Testis (tissue), 2 donors: ENCODE data around the gene BARHL2.

Experiments
- POLR2A ChIP-seq: fragments of 450-650 bp; IDR thresholded peaks from one replicate; pipeline ENCODE4 v1.6.1; 2017; ENCODE audit warnings: antibody characterized with exemption, mild to moderate bottlenecking, moderate library complexity
- TF ChIP-seq, protein P1 (sequence below), 3 experiments: fragments of 450-650 bp in 2 of 3; fragments of 200-600 bp in 1 of 3; sonication (generic) in 1 of 3; IDR thresholded peaks; one replicate each; pipeline ENCODE4 v1.5.1; 2016 to 2019; ENCODE audit warnings: antibody characterized with exemption in 3 of 3, mild to moderate bottlenecking in 2 of 3, moderate library complexity in 1 of 3

DNA sequence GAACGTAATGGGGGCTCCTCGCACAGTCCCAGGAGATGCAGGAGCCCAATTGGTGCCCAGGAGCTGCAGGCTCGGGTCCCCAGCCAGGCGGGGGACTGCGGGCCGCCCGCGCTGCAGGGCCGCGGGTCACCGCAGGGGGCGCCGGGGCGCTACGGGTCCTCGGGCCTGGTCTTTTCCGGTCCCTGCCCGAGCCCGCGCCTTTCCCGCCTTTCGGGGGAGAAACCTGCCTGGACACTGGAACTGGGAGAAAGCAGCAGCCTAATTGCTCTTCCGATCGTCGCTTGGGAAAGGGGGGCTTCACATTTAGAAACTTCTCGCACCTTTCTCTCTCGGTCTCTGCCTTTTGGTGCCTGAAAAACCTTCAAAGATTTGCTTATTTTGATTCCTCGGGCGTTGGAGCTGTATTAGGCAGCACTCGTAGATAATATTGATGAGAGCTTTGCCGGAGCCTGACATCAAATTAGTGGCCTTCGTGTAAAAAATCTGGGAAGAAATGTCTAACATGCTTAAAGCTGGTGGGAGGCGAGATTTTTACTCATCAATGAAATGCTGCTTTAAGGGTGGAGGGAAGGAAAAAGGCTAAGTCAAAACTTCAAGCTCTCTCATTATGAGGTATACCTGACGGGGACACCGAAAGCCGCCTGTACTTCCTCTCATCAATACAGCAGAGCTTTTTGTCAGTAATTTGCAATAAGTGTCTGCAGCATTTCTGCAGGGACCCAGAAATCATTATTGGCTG lies 12.6 kb upstream of the BARHL2 start:
- TF ChIP-seq, protein P1, sequence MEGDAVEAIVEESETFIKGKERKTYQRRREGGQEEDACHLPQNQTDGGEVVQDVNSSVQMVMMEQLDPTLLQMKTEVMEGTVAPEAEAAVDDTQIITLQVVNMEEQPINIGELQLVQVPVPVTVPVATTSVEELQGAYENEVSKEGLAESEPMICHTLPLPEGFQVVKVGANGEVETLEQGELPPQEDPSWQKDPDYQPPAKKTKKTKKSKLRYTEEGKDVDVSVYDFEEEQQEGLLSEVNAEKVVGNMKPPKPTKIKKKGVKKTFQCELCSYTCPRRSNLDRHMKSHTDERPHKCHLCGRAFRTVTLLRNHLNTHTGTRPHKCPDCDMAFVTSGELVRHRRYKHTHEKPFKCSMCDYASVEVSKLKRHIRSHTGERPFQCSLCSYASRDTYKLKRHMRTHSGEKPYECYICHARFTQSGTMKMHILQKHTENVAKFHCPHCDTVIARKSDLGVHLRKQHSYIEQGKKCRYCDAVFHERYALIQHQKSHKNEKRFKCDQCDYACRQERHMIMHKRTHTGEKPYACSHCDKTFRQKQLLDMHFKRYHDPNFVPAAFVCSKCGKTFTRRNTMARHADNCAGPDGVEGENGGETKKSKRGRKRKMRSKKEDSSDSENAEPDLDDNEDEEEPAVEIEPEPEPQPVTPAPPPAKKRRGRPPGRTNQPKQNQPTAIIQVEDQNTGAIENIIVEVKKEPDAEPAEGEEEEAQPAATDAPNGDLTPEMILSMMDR (IDR thresholded peaks at IDR 0.05), result peak in 2 of 3 experiments; percentile 40 to 47
- no peak for TF ChIP-seq POLR2A
